ENCODE data around the gene SLC31A1.

DNA sequence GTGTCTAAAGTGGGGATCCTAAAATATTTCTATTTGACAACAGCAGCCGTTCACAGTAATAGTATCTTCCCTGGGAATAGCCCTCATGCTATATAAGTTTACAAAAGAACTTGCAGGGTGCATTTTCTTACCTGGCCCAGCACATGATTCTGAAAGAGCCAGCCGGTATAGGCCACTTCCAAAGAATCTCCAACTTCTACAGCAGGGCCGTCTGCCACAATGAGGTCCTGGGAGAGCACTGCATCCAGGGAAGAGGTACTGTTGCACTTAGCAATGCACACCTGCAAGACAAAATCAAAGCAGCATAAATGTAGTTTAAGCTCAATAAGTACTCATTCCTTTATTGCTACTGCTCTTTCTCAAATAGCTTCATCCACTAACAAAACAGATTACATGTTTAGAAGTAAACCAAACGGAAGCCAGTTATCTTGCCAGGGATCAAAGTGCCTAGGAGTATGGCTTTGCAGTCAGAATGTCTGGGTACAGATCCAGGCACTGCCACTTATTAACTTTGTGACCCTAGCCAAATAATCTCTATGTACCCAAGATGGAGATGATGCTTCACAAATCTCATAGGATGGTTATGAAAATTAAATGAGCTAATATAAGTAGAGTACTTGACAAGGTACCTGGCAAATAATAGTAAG is 21.5 kb upstream of the SLC31A1 start:
- no peak for TF ChIP-seq POLR2AphosphoS5 (IDR thresholded peaks at IDR 0.05; ENCODE audit: low read depth, low read length)
- TF ChIP-seq, protein P1, sequence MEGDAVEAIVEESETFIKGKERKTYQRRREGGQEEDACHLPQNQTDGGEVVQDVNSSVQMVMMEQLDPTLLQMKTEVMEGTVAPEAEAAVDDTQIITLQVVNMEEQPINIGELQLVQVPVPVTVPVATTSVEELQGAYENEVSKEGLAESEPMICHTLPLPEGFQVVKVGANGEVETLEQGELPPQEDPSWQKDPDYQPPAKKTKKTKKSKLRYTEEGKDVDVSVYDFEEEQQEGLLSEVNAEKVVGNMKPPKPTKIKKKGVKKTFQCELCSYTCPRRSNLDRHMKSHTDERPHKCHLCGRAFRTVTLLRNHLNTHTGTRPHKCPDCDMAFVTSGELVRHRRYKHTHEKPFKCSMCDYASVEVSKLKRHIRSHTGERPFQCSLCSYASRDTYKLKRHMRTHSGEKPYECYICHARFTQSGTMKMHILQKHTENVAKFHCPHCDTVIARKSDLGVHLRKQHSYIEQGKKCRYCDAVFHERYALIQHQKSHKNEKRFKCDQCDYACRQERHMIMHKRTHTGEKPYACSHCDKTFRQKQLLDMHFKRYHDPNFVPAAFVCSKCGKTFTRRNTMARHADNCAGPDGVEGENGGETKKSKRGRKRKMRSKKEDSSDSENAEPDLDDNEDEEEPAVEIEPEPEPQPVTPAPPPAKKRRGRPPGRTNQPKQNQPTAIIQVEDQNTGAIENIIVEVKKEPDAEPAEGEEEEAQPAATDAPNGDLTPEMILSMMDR (IDR thresholded peaks at IDR 0.05) = no peak

All from Panc1 (cell line).